Body of pancreas (tissue), 4 donors: ENCODE measurements around the gene NDUFA11. TPM values are rescaled to one million over a fixed set of nuclear protein-coding genes. Genes with fewer than 3 reads are reported as not detected.
A peak's percentile ranks its signal among the peaks of the same experiment; 100 is the strongest.

Experiments used
- ATAC-seq: fragments of 150-250 bp; one replicate; pipeline ENCODE4 v1.9.1; 2016
- DNase-seq, 4 donors: peaks; one replicate each; pipeline ENCODE4 v3.0.0-alpha.2; 2019
- H3K27ac ChIP-seq, 4 donors: fragments of 200-600 bp; sonication (generic); 1 replicate in 3 of 4; 2 replicates in 1 of 4; pipeline versions ENCODE4 v1.5.1 to v1.6.1; 2016 to 2019; ENCODE audit warnings: mild to moderate bottlenecking in 1 of 4, mixed read lengths in 1 of 4, moderate library complexity in 1 of 4
- H3K27me3 ChIP-seq, 2 donors: fragments of 200-600 bp; sonication (generic); one replicate each; pipeline ENCODE4 v1.6.0; 2016; ENCODE audit warnings: mild to moderate bottlenecking in 1 of 2
- H3K36me3 ChIP-seq, 2 donors: fragments of 200-600 bp; sonication (generic); replicated peaks in 1 of 2; 2 replicates each; pipeline ENCODE4 v1.5.1; 2016; ENCODE audit warnings: low read depth in 2 of 2; ENCODE audit not compliant: insufficient read depth in 1 of 2
- H3K4me1 ChIP-seq: fragments of 200-600 bp; sonication (generic); one replicate; pipeline ENCODE4 v1.6.0; 2016
- H3K4me3 ChIP-seq, 2 donors: fragments of 200-600 bp; sonication (generic); 1 replicate in 1 of 2; 2 replicates in 1 of 2; pipeline ENCODE4 v1.5.1; 2016 to 2019
- H3K9me3 ChIP-seq, 3 donors: fragments of 200-600 bp; sonication (generic); 1 replicate in 2 of 3; 2 replicates in 1 of 3; pipeline ENCODE4 v1.5.1; 2016
- POLR2A ChIP-seq, 3 donors: fragments of 450-650 bp; IDR thresholded peaks; one replicate each; pipeline ENCODE4 v1.6.1; 2016; ENCODE audit warnings: antibody characterized with exemption in 3 of 3, mild to moderate bottlenecking in 2 of 3
- WGBS, 2 donors: methylation state at CpG; one replicate each; pipeline ENCODE4 v1.1.5; 2017; 5-methylcytosine and 5-hydroxymethylcytosine counted together
- intact Hi-C: fragments of 100-400 bp; cut with DNase I; formaldehyde crosslinking; loops from one replicate; pipeline ENCODE4 v1.15.1; 2023
- total RNA-seq, 2 donors: library from RNA; depleted of rRNA; stranded (reverse); fragments of >200 nt; gene quantifications; one replicate each; pipeline ENCODE4 v1.1.0, GENCODE V29; 2016
- TF ChIP-seq, protein P1 (sequence below), 7 experiments: fragments of 450-650 bp in 4 of 7; fragments of 200-600 bp in 3 of 7; sonication (generic) in 3 of 7; IDR thresholded peaks; one replicate each; pipeline ENCODE4 v1.5.1; 2016 to 2019; ENCODE audit warnings: antibody characterized with exemption in 7 of 7

Gene NDUFA11
- total RNA-seq, 2 donors from 2014 or later = 31.6 to 79.1 TPM

DNA sequence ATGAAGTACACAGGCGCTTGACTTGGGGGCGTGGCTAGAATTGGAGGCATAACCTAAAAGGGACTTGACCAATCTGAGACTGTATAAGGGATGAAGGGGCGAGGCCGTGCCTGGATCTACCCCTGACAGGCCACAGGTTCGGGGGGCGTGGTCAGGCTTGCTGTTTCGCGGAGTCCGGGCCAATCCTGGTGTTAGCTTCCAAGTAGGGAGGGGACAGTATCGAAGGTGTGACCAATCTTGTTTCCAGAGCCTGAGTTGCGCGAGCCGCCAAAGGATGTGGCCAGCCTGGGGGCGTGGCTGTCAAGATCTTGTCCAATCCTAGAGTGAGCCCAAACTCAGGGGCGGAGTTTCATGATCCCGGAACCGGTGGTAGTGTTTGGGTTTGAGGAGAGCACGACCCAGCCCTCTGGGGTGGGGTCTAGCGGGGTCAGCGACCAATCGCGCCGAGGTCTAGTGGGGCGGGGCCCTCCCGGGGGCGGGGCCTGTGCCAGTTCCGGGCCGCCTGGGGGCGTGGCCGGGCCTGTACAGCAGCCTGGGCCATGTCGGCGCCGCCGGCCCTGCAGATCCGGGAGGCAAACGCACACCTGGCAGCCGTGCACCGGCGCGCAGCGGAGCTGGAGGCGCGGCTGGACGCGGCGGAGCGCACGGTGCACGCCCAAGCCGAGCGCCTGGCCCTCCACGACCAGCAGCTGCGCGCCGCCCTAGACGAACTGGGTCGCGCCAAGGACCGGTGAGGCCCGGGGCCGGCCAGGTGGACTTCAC is 943 bp upstream of the NDUFA11 start, which contains the start of gene VMAC:
TSS of gene VMAC (plus strand) at position 521 of the 762 bp plus-strand sequence. CDS start at position 540, 19 bp downstream.
- H3K27me3 ChIP-seq = no peaks in the 10 kb centered on the region
- DNase-seq = peak; percentile 100
- 0 to 1% methylated on average over 19 to 56 of the region's 61 CpGs for WGBS, 2 donors
- TF ChIP-seq POLR2A (IDR thresholded peaks at IDR 0.05) = peak; percentile 71 to 81 (median 79)
- TF ChIP-seq, protein P1, sequence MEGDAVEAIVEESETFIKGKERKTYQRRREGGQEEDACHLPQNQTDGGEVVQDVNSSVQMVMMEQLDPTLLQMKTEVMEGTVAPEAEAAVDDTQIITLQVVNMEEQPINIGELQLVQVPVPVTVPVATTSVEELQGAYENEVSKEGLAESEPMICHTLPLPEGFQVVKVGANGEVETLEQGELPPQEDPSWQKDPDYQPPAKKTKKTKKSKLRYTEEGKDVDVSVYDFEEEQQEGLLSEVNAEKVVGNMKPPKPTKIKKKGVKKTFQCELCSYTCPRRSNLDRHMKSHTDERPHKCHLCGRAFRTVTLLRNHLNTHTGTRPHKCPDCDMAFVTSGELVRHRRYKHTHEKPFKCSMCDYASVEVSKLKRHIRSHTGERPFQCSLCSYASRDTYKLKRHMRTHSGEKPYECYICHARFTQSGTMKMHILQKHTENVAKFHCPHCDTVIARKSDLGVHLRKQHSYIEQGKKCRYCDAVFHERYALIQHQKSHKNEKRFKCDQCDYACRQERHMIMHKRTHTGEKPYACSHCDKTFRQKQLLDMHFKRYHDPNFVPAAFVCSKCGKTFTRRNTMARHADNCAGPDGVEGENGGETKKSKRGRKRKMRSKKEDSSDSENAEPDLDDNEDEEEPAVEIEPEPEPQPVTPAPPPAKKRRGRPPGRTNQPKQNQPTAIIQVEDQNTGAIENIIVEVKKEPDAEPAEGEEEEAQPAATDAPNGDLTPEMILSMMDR (IDR thresholded peaks at IDR 0.05) = peak in 2 of 7 experiments; percentile 2 to 17
- H3K4me1 ChIP-seq = peaks cover 30% of the 10 kb centered on the region
- peak within 1 kb of the TSS; percentile 39 to 78 for H3K4me3 ChIP-seq
- peak within 1 kb of the TSS; percentile 67 to 92 (median 85) for H3K27ac ChIP-seq
- H3K9me3 ChIP-seq = no peaks in the 10 kb centered on the region
- H3K36me3 ChIP-seq = no peaks in the 10 kb centered on the region
- ATAC-seq = peak; percentile 83
- intact Hi-C loops = no loop called here

DNA sequence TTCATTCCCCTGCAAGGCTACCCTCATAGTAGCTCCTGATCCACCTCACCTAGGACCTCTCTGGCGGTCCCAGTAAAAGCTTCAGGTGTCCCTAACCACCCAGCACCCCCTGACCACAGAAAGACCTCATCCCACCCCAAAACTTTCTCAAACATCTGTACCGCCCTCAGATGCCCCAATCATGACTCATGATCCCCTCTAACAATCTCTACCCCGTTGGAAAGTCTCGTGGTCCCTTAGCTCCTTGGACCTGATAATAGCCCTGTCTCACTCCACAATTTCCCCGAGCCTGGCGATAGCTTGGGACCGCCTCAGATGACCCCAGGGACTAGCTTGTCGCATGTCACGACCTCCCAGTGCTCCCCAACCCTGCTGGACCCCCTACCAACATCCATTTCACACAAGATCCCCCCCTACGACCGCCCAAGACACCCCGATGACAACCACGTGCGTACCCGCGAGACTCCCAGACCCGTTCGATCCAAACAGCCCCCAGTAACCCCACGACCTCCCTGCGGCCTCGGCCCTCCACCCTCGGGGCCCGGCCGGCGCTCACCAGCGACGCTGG is 450 bp downstream of the NDUFA11 start:
- H3K4me1 ChIP-seq = peaks cover 30% of the 10 kb centered on the region
- no peak for DNase-seq
- no peaks in the 10 kb centered on the region for H3K36me3 ChIP-seq
- peak overlapping the region; percentile 39 to 56 for H3K4me3 ChIP-seq
- H3K27ac ChIP-seq = peak overlapping the region; percentile 67 to 92 (median 85)
- intact Hi-C loops = no loop called here
- 1 to 5% methylated on average over 12 to 27 of the region's 27 CpGs for WGBS, 2 donors
- TF ChIP-seq POLR2A (IDR thresholded peaks at IDR 0.05) = no peak
- TF ChIP-seq, protein P1 (IDR thresholded peaks at IDR 0.05) = no peak
- no peaks in the 10 kb centered on the region for H3K9me3 ChIP-seq
- ATAC-seq = no peak
- no peaks in the 10 kb centered on the region for H3K27me3 ChIP-seq

GRCh38 chr19:5900976-5901375 is 2.6 kb downstream of the NDUFA11 start:
- DNase-seq = no peak
- H3K4me1 ChIP-seq = peaks cover 24% of the 10 kb centered on the region
- intact Hi-C loops = no loop called here
- WGBS, 2 donors = 84 to 90% methylated on average over 8 of the region's 8 CpGs
- no peaks in the 10 kb centered on the region for H3K27me3 ChIP-seq
- ATAC-seq = no peak
- TF ChIP-seq POLR2A (IDR thresholded peaks at IDR 0.05) = no peak
- TF ChIP-seq, protein P1 (IDR thresholded peaks at IDR 0.05) = no peak
- H3K9me3 ChIP-seq = no peaks in the 10 kb centered on the region
- H3K4me3 ChIP-seq = no peak overlapping the region
- peaks cover 2 to 7% of the 10 kb centered on the region in 2 donors for H3K36me3 ChIP-seq
- no peak overlapping the region for H3K27ac ChIP-seq

GRCh38 chr19:5899728-5900526 is 3.7 kb downstream of the NDUFA11 start:
- whole genome bisulfite sequencing, 2 donors = 85 to 87% methylated on average over 13 of the region's 13 CpGs
- no peak overlapping the region for H3K4me3 ChIP-seq
- no peaks in the 10 kb centered on the region for H3K27me3 ChIP-seq
- H3K27ac ChIP-seq = no peak overlapping the region
- peaks cover 5 to 7% of the 10 kb centered on the region in 2 donors for H3K36me3 ChIP-seq
- ATAC-seq (no peak), DNase-seq (no peak)
- peaks cover 13% of the 10 kb centered on the region for H3K4me1 ChIP-seq
- TF ChIP-seq POLR2A (IDR thresholded peaks at IDR 0.05) = no peak
- TF ChIP-seq, protein P1 (IDR thresholded peaks at IDR 0.05) = no peak
- intact Hi-C loops = no loop called here
- H3K9me3 ChIP-seq = no peaks in the 10 kb centered on the region
